Measurements from ENCODE around the gene TRMT13.

TRMT13 gene, protein sequence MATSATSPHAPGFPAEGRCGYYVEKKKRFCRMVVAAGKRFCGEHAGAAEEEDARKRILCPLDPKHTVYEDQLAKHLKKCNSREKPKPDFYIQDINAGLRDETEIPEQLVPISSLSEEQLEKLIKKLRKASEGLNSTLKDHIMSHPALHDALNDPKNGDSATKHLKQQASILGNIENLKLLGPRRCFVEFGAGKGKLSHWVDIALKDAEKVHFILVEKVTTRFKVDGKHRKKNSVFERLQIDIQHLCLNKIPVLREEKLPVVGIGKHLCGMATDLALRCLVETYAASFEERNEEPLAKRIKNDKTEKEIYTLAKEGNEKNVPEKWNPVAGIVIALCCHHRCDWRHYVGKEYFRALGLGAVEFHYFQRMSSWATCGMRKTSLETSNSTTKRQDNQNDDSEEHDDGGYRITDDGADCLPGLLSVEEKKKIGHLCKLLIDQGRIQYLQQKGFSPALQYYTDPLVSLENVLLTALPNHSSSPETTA

GRCh38 chr1:100132566-100133477 is at the start of gene TRMT13, which contains the start of gene SASS6:
TRMT13 (plus strand) TSS chr1:100133163; CDS start chr1:100133169, 6 bp downstream.
SASS6 (minus strand) TSS chr1:100132930; CDS start chr1:100132814, 116 bp downstream.
- H3K4me3 ChIP-seq (ENCODE audit: low read length) = peak within 1 kb of the TSS; percentile 89
- peak; percentile 99 for DNase-seq (ENCODE audit: low read depth)
- no peak for TF ChIP-seq CTCF (conservative IDR thresholded peaks at IDR 0.05; ENCODE audit: low read length)

- no peak overlapping the region for H3K4me3 ChIP-seq (ENCODE audit: low read length)
- no peak for DNase-seq (ENCODE audit: low read depth)
- TF ChIP-seq CTCF (conservative IDR thresholded peaks at IDR 0.05; ENCODE audit: low read length) = no peak
Measured at GRCh38 chr1:100087396-100087795, 45.6 kb upstream of the TRMT13 start.

DNA sequence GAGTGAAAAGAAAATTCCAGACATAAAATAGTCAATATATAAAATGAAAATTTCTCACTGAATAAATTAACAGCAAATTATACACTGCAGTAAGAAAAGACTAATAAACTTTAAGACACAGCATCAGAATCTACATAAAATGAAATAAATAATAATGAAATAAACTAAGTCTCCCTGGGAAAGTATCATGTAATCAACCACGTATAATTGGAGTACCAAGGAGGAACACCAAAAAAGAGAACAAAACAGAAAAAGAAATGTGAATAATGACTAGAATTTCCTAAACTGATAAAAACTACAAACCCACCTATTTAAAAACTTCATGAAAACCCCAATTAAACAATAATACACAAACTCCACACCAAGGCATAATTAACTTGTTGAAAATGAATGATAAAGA is 43.9 kb upstream of the TRMT13 start:
- DNase-seq (ENCODE audit: low read depth) = no peak
- no peak overlapping the region for H3K4me3 ChIP-seq (ENCODE audit: low read length)
- no peak for TF ChIP-seq CTCF (conservative IDR thresholded peaks at IDR 0.05; ENCODE audit: low read length)

DNA sequence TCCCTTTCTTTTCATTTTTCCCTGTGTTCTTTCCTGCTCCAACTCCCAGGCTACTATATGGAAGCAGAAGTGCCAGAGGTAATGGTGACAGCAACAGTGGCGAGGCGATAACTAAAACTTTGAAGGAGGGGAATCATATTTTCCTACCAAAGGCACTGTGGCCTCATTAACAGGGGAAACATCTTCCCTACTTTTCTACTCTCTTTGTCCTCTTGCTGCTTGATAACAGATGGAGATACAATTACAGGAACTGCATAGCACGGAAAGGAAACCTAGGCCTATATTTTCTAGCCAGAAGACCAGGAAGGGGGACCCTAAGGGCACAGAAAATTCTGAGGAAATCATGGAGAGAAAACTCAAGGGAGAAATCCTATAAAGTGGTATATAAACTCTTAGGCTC is 42.5 kb upstream of the TRMT13 start:
- DNase-seq (ENCODE audit: low read depth) = no peak
- no peak overlapping the region for H3K4me3 ChIP-seq (ENCODE audit: low read length)
- TF ChIP-seq CTCF (conservative IDR thresholded peaks at IDR 0.05; ENCODE audit: low read length) = no peak

GRCh38 chr1:100100202-100100601 is 32.8 kb upstream of the TRMT13 start:
- TF ChIP-seq CTCF (conservative IDR thresholded peaks at IDR 0.05; ENCODE audit: low read length) = no peak
- DNase-seq (ENCODE audit: low read depth) = peak; percentile 77
- H3K4me3 ChIP-seq (ENCODE audit: low read length) = no peak overlapping the region

- H3K4me3 ChIP-seq (ENCODE audit: low read length) = no peak overlapping the region
- TF ChIP-seq CTCF (conservative IDR thresholded peaks at IDR 0.05; ENCODE audit: low read length) = no peak
- no peak for DNase-seq (ENCODE audit: low read depth)
Measured at GRCh38 chr1:100101564-100101963, 31.4 kb upstream of the TRMT13 start.
